GM19043 (cell line): ENCODE measurements around the gene SCAMP5.

ENCODE experiments used
- ATAC-seq: cut with Tn5 transposase; IDR thresholded peaks from one replicate; pipeline ENCODE4 v1.9.1; 2021; ENCODE audit warnings: low read depth; ENCODE audit not compliant: unreplicated experiment

The SCAMP5 gene

DNA sequence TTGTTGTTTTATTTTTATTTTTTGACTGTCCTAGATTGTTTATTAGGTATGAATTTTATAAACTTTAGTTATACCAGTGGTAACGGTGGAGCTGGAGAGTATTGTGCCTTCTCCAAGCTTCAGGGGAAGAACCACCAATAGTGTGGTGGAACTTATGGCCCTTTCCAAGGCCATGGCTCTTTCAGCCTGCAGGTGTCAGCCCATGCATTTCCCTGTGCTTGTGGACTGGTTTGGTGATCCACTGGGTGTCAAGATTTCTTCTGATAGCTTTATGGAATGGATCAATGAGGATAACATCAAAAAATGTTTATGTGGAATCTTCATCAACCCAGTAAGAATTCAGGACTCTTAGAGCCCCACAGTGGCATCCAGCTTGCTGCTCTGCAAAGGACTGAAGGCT lies 19.2 kb upstream of the SCAMP5 start:
- no peak for ATAC-seq

DNA sequence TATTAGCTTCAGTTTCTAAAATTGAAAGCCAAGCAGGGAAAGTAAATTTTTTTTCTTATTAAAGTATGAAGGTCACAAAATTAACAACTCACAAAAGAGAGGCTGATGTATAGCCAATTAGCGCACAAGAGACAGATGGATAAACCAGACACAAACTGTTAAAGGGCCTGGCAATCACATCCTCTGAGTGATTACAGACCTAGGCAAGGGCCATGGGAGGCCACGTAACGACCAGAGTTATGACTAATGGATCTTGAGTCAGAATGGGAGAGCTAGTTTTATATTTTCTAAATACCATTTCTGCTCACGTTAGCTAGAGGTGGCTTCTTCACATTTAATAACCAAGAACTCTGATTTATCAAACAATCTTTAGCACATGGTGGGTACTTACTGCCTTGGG lies 17.8 kb upstream of the SCAMP5 start:
- no peak for ATAC-seq

DNA sequence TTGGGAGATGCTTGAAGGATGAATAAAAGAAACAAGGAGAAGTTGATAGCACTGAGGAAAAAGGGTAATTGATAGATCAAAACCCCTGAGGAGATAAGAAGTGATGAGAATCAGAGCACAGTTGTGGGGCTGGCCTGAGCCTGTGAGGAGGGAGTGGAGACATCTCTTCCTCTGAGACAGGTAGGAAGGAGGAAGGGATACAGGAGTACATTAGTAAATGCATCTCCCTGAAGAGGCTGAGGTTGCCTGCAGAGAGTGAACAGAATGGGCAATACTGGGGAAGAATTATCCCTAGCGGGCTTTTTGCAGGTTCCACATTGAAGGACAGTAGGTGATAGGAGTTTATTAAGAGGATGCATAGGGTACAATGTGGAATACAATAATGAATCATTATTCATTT lies 17.3 kb upstream of the SCAMP5 start:
- no peak for ATAC-seq

DNA sequence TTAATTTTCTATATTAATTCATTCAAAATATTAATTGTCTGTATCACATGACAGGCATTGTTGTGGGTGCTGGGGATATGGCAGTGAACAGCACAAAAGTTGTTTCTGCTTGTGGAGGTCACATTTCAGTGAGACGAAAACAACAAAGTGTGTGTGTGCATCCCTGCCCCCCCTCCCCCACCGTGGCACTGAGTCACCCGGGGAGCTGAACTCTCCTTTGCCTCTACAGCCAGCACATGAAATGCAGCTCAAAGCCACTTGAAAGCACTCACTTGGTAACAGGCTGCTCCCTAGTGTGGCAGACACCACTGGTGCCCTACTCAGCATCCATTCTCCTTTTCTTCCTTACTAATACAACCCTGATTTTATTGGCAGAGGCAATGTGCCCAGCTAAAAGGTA lies 16.9 kb upstream of the SCAMP5 start:
- ATAC-seq, result no peak

- no peak for ATAC-seq
These were observed 13.2 kb upstream of the SCAMP5 start for GRCh38 chr15:74982183-74982582.

- ATAC-seq, result no peak
These were observed 11.6 kb upstream of the SCAMP5 start for GRCh38 chr15:74983725-74984231.

DNA sequence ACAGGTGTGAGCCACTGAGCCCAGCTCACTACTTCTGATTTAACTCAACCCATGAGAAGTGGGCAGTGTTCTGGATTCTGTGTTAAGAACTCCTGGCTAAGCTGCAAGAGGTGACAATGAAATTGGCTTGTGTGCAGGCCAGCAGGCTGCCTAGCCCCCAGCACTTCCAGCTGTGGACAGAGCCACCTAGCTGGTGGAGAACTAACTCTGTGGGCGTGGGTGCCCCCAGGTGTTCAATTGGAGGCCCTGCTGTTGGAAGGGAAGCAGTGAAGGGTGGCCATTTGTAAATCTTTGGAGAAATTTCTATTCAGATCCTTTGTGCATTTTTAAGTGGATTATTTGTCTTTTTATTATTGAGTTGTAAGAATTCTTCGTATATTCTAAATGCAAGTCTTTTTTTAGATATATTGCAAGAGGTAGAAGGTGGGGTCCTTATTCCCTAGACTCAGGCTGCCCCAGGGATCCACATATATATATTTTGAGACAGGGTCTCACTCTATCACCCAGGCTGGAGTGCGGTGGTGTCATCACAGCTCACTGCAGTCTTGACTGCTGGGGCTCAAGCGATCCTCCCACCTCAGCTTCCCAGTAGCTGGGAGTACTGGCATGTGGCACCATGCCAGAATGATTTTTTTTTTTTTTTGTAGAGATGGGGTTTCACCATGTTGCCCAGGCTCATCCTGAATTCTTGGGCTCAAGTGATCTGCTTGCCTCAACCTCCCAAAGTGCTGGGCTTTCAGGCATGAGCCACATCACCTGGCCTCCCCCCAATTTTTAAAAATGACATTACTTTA lies 7.2 kb upstream of the SCAMP5 start:
- no peak for ATAC-seq

GRCh38 chr15:74989527-74989926 lies 5.8 kb upstream of the SCAMP5 start:
- ATAC-seq, result no peak

DNA sequence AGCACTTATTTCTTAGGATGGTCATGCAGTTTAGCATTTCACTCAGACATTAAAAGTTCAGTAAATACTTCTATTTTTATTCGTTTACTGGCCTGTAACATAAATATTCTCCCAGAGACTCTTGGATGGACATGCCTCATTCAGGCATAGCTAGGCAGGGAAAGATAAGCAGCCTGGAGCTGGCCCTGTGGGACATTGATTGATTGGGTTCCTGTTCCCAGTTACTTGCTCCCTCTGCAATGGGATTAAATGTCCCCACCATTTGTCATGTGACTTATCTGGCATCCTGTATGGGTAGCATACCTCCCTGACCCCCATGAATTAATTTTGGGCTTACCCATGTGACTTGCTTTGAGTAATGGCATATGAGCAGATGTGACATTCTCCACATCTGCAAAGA lies 2.7 kb upstream of the SCAMP5 start:
- ATAC-seq, result no peak

GRCh38 chr15:74994236-74994635 lies 1.1 kb upstream of the SCAMP5 start:
- ATAC-seq, result no peak

DNA sequence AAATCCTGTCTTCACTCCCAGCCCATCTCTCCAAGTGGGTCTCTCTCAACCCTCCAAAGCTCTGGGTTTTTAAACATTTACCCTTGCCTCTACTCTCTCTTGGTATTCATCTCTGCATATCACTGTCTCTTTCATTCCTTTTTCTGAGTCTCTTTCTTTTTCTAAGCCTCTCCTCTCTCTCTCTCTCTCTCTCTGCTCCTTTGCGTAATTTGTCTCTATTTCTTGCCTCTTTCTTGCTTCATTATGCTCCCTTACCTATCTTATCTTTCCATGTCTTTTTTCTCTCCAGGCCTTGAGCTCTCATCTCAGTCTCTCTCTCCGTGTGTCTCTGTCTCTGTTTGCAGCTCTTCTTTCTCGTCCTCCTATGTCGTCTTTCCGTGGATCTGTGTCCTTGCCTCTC lies 678 bp upstream of the SCAMP5 start:
- ATAC-seq, result no peak

GRCh38 chr15:74995779-74996765 lies 709 bp downstream of the SCAMP5 start:
- ATAC-seq, result no peak

DNA sequence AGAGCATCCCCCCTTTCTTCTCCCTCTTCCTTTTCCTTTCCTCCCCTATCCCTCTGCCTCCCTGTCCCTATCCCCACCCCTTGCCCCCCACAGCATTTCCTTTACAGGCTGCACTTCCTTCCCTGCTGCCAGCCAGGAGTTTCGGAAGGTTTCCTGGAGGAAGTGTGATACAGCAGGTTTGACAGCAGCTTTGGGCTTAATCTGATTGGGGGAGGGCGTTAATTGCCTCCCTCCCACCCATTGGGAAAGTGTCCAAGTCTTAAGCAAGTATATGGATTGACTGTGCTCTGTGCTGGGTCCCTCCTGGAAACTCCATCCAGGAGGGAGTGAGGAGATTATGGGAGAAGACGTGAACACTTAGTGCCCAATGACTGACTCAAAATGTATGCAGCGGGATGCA lies 1.8 kb downstream of the SCAMP5 start:
- no peak for ATAC-seq

GRCh38 chr15:74997543-74997942 lies 2.2 kb downstream of the SCAMP5 start:
- no peak for ATAC-seq

- no peak for ATAC-seq
These were observed 5.9 kb downstream of the SCAMP5 start for GRCh38 chr15:75001310-75001709.

GRCh38 chr15:75002398-75002797 lies 7.0 kb downstream of the SCAMP5 start:
- ATAC-seq, result no peak

DNA sequence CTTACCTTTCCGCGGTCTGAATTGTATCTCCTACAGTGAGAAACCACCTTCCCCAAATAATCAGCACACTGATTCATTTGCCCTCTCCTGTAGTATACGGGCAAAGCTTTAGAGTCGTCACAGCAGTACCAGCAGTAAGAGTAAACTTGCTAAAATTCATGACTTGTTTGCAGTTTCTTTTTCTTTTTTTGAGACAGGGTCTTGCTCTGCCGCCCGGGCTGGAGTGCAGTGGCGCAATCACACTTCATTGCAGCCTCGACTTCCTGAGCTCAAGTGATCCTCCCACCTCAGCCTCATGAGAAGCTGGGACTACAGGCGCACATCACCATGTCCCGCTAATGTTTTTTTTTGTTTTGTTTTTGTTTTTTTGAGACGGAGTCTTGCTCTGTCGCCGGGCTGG lies 11.9 kb downstream of the SCAMP5 start:
- ATAC-seq, result no peak

GRCh38 chr15:75008221-75008625 lies 12.9 kb downstream of the SCAMP5 start:
- peak; percentile 42 for ATAC-seq

- ATAC-seq, result peak; percentile 86
These were observed 13.4 kb downstream of the SCAMP5 start for GRCh38 chr15:75008629-75009326.

DNA sequence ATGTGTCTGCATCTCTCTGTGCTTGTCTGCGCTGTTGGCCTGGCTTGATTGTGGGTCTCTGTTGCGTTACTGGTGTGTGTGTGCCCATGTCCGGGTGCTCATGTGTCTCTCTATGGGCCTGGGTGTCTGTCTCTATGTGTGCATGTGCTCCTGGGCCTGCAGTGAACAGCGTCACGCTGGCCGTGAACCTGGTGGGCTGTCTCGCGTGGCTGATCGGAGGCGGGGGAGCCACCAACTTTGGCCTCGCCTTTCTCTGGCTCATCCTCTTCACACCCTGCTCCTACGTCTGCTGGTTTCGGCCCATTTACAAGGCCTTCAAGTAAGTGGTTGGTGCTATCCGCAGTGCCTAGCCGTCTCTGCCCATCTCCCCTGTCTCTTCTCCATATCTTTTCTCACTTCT lies 21.1 kb downstream of the SCAMP5 start:
- no peak for ATAC-seq

DNA sequence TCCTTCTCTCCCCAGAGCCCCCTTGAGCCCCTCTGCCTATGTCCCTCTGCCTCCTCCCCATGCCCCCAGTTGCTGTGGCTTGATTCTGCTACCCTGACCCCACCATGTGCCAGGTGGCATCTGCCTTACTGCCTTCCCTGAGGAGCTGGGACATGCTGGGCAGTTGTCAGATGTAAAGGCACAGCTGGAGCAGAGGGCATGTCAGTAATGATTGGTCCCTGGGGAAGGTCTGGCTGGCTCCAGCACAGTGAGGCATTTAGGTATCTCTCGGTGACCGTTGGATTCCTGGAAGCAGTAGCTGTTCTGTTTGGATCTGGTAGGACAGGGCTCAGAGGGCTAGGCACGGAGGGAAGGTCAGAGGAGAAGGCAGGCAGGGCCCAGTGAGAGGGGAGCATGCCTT lies 24.6 kb downstream of the SCAMP5 start:
- ATAC-seq, result no peak
